NT2/D1 (cell line): ENCODE data around the gene HOXD8.

Experiments
- SUZ12 ChIP-seq: IDR thresholded peaks from 2 replicates; pipeline ENCODE4 v1.6.1; 2011; ENCODE audit not compliant: insufficient read length, insufficient read depth; ENCODE audit errors: extremely low read depth
- YY1 ChIP-seq: IDR thresholded peaks from 2 replicates; pipeline ENCODE4 v1.6.1; 2011; ENCODE audit not compliant: insufficient read length, insufficient read depth
- ZNF274 ChIP-seq: IDR thresholded peaks from 2 replicates; pipeline ENCODE4 v1.6.1; 2011; ENCODE audit warnings: mild to moderate bottlenecking, low read depth, low read length

- TF ChIP-seq YY1: no peak
- TF ChIP-seq SUZ12: no peak
- TF ChIP-seq ZNF274: no peak
Observed at GRCh38 chr2:176133389-176133788, 3.9 kb downstream of the HOXD8 start.
